IPS DF 19.7 (cell line): ENCODE data around the gene CD163.
"Not testable (repeated sequence)": the region's sequence is repeated elsewhere in the genome, so short reads cannot be mapped to it uniquely, and the experiment has no call there.

Experiments used
- DNase-seq: peaks from one replicate; pipeline ENCODE4 v3.0.0-alpha.2; 2013; ENCODE audit warnings: low read depth, low spot score

CD163 gene

DNA sequence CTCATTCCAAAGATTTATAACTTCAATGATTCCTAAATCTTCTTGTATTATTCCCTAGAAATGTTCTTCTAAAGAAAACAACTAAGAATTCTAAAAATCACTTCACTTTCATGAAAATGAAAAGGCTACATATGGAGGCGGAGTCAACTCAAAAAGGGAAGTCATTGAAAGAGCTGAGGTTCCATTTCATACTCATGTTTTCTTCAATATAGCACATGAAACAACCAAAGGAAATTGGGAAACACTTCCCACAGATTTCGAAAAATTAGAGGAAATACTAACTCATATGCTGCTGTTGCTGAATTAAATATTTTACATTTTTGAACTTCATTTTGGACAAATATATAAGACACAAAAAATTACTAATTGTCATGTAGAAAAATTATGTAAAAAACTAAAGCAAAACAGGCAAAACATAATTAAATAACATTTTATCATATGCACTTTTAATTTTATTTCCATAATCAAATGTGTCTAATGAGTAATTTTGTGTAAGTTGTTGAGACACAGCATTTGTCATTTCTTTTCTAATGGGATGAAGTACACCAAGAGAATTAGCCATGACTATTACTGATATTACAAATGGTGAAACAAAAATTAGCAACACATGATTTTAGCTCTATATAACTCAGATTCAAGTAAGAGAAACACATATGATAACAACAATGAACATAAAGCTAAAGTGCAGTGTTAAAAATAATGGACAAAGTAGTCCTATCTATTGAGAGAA lies at the start of gene CD163:
TSS of gene CD163 (minus strand) at position 92 of the 730 bp plus-strand sequence. CDS start at position 5, 87 bp downstream.
- DNase-seq, result no peak

GRCh38 chr12:7542813-7543212 lies 39.2 kb upstream of the CD163 start:
- no peak for DNase-seq

- DNase-seq, result no peak
These were observed 38.5 kb upstream of the CD163 start for GRCh38 chr12:7542046-7542445.

- no peak for DNase-seq
These were observed 10.8 kb upstream of the CD163 start for GRCh38 chr12:7514416-7514815.

DNA sequence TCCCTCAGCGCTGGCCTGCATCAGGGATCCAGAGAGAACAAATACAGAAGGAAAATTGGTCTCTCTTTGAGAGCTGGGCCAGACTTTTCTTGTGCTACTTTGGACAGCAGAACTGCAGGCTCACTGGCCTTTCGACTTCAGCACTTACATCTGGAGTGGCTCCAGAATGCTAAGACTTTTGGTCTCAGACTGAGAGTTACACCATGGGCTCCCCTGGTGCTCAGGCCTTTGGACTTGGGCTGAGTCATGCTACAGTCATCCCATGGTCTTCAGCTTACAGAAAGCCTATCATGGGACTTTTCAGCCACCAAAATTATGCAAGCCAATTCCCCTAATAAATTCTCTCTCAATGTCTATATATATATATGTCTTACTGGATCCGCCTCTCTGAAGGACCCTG lies 9.0 kb upstream of the CD163 start:
- peak; percentile 30 for DNase-seq

- not testable (repeated sequence) for DNase-seq
These were observed 6.4 kb upstream of the CD163 start for GRCh38 chr12:7509793-7510470.

- DNase-seq, result no peak
These were observed 965 bp downstream of the CD163 start for GRCh38 chr12:7502612-7503011.

DNA sequence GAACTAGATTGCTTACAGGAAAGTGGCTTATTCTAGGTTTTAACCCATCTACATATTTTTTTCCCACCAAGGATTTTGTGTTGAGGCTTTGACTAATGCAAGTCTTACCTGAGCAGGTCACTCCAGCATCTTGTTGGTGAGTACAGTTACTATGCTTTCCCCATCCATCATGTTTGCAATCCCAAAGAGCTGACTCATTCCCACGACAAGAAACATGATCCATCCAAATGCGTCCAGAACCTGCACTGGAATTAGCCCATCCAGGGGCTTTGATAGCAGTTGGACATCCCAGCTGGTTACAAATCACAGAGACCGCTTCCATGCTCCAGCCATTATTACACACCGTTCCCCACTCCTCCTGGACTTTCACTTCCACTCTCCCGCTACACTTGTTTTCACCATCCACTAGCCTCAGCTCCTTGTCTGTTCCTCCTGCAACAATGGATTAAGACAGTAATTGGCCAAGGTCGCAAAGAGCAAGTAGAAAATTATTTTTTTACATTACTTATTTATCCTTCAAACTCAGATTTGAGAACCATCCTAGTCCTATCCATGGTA lies 2.5 kb downstream of the CD163 start:
- no peak for DNase-seq

- DNase-seq, result no peak
These were observed 3.9 kb downstream of the CD163 start for GRCh38 chr12:7499636-7500035.

- DNase-seq, result no peak
These were observed 4.8 kb downstream of the CD163 start for GRCh38 chr12:7498809-7499208.

GRCh38 chr12:7497661-7498060 lies 5.9 kb downstream of the CD163 start:
- no peak for DNase-seq

DNA sequence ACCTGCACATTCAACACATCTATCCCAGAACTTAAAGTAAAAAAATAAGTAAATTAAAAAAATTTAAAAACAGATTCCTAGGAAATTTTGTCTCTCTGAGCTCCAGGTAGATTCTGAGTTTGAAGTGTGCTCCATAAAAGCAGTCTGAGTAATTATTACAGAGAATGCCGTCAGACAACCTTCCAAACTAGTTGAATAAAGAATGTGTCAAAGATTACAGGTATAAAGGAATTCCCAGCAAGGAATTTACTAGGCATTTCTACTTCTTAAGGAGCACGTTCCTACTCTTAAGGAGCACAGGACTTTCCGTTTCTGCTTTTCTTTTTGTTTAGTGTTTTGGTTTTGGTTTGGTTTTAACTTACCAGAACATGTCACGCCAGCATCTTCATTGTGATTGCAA lies 7.1 kb downstream of the CD163 start:
- DNase-seq, result no peak

GRCh38 chr12:7495136-7495535 lies 8.4 kb downstream of the CD163 start:
- DNase-seq, result no peak

DNA sequence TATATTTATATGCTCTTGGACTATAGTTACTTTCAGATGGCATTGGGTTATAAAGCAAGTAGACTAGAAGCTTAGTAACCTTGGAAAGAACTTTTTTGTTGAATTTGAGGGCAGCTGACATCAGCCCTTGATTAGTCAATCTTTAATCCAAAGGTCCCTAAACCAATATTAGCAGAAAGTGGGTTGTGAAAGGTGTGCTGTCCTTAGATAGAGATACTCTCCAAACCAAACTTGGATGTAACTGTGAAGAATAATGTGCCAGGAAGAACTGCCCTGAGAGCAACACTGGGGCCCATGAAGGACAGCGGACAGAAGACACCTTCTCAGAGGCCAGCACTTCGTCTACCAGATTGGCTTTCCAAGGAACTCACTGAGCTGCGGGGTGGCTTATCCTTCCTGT lies 10.6 kb downstream of the CD163 start:
- DNase-seq, result no peak

GRCh38 chr12:7486512-7486911 lies 17.1 kb downstream of the CD163 start:
- no peak for DNase-seq

DNA sequence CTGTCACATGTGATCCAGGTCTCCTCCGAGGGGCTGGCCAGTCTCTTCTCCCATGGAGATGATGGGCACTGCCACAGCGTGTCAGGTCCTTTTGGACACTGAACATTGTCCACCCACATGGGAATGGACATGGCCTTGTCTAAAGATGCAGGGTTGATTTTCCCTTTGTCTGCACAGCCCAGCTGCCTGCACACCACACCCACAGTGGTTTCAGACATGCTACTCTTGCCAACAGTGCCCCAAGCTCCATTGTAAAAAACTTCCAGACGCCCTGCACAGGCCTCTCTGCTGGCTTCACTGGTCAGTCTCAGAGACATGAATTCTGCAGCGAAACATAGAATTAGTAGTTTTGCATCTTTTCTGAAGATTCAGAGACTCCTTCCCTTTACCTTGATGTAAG lies 18.5 kb downstream of the CD163 start:
- no peak for DNase-seq

DNA sequence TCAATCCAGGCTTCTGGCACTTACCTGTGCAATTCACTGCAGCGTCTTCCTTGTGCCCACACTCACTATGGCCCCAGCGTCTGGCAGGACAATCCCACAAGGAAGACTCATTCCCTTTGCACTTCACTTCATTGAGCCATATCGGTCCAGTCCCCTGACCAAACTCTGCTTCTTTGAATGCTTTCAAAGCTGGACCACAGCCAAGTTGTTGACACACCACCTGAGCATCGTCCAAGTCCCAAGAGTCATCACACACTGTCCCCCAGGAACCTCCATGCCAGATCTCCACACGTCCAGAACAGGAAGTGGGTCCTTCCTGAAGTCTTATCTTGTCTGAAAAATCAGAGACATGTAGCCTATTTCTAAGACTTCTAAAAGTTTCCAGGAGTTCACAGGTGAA lies 20.2 kb downstream of the CD163 start:
- DNase-seq, result no peak

DNA sequence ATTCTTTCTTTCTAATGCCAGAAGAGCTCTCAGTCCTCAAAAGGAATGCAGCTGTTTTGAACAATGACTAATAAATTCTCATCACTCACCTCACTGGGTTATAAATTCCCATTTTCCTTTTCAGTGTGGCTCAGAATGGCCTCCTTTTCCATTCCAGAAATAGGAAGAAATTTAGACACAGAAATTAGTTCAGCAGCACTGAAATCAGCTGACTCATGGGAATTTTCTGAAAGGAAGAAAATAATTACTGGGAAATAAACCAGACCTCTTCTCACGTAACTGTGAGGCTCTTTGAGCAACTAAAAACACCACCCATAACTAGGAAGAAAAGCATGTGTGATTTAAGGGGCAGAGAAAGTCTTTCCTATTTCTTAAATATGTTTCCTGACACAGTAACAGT lies 23.8 kb downstream of the CD163 start:
- DNase-seq, result no peak

GRCh38 chr12:7472060-7472459 lies 31.5 kb downstream of the CD163 start:
- no peak for DNase-seq

- peak; percentile 42 for DNase-seq
These were observed 43.0 kb downstream of the CD163 start for GRCh38 chr12:7460375-7461259.

- DNase-seq, result no peak
These were observed 43.6 kb downstream of the CD163 start for GRCh38 chr12:7459973-7460372.

- DNase-seq, result no peak
These were observed 51.8 kb downstream of the CD163 start for GRCh38 chr12:7451756-7452155.
